GM19467 (cell line): ENCODE data around the gene TGFBI.
"Not testable (repeated sequence)": the region's sequence is repeated elsewhere in the genome, so short reads cannot be mapped to it uniquely, and the experiment has no call there.

Experiments
- ATAC-seq: cut with Tn5 transposase; IDR thresholded peaks from one replicate; pipeline ENCODE4 v1.9.1; 2021; ENCODE audit warnings: mild to moderate bottlenecking, moderate library complexity; ENCODE audit not compliant: unreplicated experiment

TGFBI gene

DNA sequence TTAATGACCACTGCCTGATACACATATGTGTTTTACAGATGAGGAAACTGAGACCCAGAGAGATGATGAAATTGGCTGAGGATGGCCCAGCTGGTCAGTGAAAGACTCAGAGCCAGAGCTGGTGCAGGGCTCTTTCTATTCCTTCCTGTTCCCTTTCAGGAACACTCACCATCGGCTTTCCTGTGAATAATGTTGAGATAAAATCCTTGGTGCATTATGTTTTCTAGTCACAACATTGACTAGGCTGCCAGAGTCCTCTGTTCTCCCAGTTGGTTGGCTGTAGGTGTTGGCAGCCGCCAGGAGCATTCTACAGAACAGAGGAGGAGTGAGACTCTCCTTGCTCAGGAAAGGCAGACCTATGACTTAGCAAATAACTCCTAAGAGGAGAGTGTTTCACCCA, 14.8 kb downstream of the TGFBI start:
- no peak for ATAC-seq

GRCh38 chr5:136043968-136044610, 15.3 kb downstream of the TGFBI start:
- no peak for ATAC-seq

DNA sequence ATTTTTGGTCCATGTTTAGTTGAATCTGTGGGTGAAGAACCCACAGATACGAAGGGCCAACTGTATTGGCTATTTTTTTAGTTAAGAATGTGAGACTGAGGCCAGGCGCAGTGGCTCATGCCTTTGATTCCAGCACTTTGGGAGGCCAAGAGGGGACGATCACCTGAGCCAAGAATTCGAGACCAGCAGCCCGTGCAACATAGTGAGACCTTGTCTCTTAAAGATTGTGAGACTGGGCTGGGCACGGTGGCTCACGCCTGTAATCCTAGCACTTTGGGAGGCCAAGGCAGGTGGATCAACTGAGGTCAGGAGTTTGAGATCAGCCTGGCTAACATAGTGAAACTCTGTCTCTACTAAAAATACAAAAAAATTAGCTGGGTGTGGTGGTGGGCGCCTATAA, 16.2 kb downstream of the TGFBI start:
- not testable (repeated sequence) for ATAC-seq

DNA sequence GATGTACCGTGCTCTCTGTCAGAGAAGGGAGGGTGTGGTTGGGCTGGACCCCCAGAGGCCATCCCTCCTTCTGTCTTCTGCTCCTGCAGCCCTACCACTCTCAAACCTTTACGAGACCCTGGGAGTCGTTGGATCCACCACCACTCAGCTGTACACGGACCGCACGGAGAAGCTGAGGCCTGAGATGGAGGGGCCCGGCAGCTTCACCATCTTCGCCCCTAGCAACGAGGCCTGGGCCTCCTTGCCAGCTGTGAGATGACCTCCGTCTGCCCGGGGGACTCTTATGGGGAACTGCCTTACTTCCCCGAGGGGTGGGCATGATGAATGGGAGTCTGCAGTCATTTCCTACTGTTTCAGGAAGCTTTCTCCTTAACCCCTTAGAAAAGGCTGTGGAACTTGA, 17.5 kb downstream of the TGFBI start:
- no peak for ATAC-seq

GRCh38 chr5:136047858-136048257, 19.1 kb downstream of the TGFBI start:
- ATAC-seq = no peak

- no peak for ATAC-seq
Observed at GRCh38 chr5:136048966-136049365, 20.2 kb downstream of the TGFBI start.

DNA sequence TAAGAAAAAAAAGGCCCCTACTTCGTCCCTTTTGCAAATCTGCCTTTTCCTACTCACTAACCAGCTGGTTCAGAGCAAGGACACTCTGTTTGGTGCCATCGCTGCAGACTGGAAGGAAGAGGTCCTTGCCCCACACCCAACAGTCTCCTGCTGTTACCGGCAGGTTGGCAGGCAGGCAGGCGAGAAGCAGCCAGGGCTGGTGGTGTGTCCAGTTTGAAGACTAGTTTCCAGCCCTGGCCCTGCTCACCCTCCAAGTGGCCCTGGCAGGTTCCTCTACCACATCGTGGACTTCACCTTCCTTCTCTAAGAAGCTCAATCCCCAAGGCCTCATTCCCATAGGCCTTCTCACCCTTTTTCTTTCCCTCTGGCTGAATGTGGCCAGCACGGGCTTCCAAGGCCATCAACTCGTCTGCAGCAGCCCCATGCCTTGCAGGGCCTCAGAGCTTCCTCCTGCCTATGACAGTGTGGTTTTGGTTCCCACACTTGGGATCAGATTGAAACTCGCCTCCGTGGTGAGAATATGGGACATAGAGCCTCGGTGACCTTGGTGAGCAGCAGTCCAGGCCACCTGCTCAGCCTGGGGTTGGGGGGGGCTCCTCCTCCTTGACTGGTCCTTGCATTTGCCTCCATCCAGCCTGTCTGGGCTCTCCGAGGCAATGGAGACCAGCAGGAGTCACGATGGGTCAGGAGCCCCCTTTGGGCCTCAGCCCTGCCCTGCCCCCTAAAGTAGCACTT, 22.9 kb downstream of the TGFBI start:
- ATAC-seq = no peak

DNA sequence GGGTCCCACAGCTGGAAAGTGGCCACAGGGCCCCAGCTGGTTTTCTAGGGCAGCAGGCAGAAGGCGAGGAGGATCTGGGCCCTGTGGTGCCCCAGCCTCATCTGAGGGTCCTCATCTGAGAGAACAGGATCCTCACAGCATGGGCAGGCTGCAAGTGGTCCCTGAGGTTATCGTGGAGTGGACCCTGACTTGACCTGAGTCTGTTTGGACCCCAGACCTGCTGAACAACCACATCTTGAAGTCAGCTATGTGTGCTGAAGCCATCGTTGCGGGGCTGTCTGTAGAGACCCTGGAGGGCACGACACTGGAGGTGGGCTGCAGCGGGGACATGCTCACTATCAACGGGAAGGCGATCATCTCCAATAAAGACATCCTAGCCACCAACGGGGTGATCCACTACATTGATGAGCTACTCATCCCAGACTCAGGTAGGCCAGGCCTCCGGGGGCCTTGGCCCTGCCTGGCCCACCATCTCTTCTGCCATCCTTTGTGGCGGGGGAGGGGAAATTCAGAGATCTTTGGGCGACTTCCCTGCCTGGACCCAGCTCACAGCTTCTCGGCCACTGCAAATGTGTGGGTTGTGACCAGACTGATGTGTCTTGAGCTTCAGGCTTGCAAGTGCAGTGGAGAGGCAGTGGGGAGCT, 24.0 kb downstream of the TGFBI start:
- ATAC-seq = no peak

- ATAC-seq = no peak
Observed at GRCh38 chr5:136053336-136054141, 24.8 kb downstream of the TGFBI start.

DNA sequence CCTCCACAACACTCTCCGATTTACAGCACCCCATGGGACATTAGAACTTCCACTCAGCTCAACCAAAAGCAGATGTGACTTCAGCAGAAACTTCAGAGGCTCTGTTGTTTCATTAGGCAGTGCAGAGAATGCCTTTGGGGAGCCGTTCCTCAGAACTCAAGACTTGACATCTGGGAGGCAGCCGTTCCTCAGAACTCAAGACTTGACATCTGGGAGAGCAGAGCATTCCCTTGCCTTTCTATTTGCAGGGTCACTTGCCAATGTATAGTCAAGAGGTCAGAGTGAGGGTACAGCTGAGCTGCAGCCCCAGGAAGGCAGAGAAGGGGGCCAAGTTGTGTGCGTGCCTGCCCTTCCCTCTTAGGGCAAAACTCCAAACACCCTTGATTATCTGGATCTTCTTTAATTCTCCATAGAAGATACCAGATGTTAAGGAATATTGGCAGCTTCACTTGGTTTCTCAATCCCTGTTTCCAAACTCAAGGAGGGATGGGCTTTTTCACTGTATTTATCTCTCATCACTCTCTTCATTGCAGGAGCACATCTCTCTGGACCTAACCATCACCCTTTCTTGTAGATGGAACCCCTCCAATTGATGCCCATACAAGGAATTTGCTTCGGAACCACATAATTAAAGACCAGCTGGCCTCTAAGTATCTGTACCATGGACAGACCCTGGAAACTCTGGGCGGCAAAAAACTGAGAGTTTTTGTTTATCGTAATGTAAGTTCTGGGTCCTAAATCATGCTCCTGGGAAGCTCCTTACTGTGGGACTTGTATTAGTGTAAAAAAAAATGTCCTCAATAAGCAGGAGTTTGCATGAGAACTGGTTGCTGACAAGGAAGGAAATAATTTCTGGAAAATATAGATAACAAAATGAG, 25.6 kb downstream of the TGFBI start:
- no peak for ATAC-seq

- no peak for ATAC-seq
Observed at GRCh38 chr5:136055612-136056309, 27.0 kb downstream of the TGFBI start.

- no peak for ATAC-seq
Observed at GRCh38 chr5:136056336-136056735, 27.5 kb downstream of the TGFBI start.

GRCh38 chr5:136056771-136057335, 28.1 kb downstream of the TGFBI start:
- no peak for ATAC-seq

DNA sequence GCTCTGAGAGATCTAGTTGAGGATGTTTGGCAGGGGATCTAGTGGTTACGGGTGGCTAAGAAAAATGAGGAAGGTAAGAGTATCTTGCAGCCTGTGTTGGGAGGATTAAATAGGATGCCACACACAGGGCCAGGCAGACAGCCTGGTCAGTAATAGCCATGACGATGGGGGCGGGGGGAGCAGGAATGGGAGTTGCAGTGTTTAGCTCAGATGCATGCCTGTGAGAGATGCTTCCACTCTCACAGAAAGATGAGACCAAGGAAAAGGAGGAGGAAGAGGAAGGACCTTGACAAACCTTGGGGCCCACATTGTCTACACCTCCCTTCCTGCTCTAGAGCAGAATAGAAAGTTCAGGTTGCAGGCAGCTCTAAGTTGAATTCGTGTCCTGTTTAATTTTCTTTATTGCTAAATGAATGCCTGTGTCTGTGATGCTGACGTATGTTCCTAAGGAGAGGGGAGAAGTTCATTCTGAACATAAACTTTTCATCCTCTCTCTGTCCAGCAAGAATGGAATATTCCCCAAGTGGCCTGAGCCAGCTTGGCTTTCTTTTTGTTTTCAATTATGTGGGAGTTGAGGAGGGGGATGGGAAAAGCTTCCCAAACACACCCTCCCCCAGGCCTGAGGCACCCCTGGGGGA, 28.7 kb downstream of the TGFBI start:
- no peak for ATAC-seq

DNA sequence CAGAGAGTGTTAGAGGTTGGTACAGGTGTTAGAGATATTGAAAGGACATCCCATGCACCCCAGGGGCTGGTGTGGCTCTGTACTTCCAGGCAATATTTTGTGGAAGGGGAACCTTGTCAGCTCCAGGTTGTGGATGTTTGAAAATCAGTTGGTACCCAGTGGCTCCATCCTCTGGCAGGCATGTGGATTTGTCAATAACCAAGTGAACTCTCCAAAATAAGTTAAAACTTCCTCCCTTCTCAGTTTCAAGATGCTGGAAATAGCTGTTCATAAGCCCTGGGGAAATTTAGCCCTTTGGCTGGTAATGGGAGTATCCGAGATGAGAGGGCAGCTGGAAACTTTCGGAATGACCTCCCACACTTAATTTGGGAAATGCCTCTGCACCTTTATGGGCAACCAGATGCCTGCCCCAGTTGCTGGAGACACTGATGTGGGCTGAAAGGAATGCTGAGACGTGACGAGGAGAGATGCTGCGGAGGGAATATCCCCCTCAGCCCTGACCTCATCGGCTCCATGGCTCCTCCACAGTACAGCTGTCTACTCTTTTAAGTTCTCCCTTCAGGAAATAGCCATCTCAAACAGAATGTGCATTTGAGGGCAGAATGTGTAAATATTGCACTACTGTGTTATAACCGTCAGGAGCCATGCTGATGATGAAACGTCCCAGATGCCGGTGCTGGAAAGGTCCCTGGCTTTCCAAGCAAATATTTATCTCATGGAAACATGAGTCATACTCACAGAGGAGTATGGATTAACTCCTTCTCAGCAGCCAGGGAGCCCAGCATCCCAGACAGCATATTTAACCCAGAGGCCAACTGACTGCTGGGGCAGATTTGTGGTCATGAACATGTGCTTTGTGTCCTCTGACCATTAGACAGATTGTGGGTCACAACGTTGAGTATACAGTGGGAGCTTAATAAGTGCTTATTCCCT, 29.5 kb downstream of the TGFBI start:
- no peak for ATAC-seq

DNA sequence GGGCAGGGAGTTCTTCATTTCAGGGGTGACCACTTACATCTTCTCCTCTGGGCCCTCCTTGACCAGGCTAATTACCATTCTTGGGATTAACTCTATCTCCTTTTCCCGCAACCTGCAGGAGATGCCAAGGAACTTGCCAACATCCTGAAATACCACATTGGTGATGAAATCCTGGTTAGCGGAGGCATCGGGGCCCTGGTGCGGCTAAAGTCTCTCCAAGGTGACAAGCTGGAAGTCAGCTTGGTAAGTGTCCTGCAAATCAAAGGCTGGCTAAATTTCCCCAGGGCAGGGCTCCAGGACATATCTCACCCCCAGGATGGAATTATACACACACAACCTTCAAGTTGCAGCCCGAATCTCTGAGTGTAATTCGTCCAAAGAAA, 30.2 kb downstream of the TGFBI start:
- ATAC-seq = no peak

- no peak for ATAC-seq
Observed at GRCh38 chr5:136060963-136061362, 32.2 kb downstream of the TGFBI start.
